GM18520 (cell line): ENCODE results near the gene RALGDS.
"Not testable (repeated sequence)": the region's sequence is repeated elsewhere in the genome, so short reads cannot be mapped to it uniquely, and the experiment has no call there.

Source experiments
- ATAC-seq: cut with Tn5 transposase; IDR thresholded peaks from one replicate; pipeline ENCODE4 v1.9.1; 2021; ENCODE audit not compliant: unreplicated experiment

Gene RALGDS

DNA sequence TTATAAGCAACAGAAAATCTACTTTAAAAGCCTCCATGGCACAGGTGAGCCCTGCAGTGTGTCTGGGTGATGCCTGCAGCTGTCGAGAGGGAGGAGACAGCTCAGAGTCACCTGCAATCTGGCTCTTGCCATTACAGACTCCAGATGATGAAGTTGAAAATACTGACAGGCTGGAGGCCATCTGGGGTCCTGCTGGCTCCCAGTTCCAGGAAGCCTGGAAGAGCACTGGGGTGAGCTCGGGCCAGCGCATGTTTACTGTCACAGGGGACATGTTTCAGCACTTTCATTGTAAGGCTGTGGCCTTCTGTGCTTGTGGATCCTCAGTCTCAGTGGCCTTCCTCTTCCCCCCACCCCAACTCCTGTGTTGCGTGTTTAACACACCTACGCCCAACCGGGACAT lies 30.9 kb downstream of the RALGDS start:
- no peak for ATAC-seq

- ATAC-seq = no peak
Observed at GRCh38 chr9:133089271-133089671, 31.8 kb downstream of the RALGDS start.

- ATAC-seq = no peak
Observed at GRCh38 chr9:133088756-133089155, 32.3 kb downstream of the RALGDS start.

DNA sequence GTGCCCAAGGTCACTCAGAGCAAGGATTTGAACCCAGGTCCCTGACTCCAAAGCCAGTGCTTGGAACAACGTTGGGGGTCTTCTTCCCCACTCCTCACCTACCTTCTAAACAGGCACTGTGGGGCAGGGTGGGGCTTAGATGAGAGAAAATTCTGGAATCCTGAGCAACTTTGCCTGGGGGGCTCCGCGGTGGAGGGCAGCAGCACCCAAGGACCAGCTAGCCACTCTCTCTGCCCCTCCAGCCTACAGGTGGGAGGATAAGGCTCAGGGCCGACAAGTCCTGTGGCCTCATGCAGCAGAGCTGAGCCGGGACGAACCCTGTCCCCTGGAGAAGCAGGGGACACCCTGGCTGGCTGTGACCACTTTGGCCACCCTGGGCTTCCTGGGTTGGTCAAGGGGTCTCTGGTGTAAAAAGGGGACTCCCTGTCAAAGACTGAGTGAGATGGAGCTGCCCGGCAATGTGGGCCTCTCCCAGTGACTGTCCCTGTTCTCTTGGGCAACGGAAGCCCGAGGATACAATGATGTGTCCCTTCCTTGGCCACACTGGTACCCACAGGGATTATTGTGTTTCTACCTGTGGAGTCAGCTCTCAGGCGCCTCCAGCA lies 32.8 kb downstream of the RALGDS start:
- ATAC-seq = no peak

DNA sequence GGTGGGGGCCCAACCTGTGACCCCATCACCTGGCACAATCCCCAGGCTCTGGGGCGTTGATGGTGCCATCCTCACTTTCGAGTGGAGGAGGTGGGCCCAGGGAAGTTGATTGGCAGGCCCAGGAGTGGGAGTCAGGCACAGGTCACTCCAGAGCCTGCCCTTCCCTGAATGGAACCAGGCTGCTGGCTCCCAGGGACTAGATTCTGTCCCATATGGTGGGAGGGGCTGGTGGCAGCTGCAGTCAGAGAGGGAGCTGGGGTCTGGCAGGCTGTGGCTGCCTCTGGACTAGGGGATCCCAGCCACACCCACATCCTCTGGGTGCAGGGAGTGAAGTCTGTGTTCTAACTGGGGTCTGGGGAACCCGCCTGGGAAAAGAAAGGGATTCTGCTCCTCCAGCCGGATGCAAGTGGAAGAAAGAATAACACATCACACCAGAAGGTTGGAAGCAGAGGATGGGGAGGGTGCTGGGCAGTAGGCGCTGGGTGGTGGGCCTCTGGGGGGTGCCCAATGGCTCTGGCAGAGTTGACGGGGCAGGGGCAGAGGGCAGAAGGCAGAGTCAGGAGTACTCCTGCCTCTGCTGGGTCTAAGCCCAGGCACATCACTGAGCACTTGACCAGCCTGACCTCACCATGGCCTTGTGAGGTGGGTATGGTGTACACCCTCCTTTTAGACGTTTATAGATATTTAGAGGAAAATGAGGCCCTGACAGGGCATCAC lies 33.5 kb downstream of the RALGDS start:
- no peak for ATAC-seq

DNA sequence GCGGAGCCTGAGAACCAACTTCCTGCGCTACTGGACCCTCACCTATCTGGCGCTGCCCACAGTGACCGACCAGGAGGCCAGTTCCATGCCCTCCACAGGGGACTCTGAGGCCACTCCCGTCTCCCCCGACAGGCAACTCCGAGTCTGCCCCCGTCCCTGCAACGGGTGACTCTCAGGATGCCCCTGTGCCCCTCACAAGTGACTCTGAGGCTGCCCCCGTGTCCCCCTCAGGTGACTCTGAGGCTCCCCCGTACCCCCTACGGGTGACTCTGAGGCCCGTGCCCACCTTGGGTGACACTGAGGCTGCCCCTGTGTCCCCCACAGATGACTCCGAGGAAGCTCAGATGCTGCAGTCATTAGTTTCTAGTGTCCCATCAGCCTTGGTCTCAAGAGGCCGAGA lies 34.1 kb downstream of the RALGDS start:
- ATAC-seq = no peak

DNA sequence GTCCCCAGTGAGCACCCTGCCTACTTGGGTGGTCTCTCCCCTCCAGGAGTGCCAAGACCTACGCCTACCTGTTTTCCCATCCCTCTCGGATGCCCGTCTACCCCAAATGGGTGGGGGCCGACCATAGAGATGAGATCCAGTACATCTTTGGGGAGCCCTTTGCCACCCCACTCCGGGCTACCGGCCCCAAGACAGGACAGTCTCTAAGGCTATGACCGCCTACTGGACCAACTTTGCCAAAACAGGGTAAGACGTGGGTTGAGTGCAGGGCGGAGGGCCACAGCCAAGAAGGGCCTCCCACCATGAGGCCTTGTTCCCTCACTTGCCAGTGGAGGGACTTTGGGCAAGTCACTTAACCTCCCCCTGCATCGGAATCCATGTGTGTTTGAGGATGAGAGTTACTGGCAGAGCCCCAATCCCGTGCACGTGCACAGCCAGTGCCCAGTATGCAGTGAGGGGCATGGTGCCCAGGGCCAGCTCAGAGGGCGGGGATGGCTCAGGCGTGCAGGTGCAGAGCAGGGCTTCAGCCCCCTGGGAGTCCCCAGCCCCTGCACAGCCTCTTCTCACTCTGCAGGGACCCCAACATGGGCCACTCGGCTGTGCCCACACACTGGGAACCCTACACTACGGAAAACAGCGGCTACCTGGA lies 34.7 kb downstream of the RALGDS start:
- not testable (repeated sequence) for ATAC-seq

- not testable (repeated sequence) for ATAC-seq
Observed at GRCh38 chr9:133083688-133084087, 37.4 kb downstream of the RALGDS start.

DNA sequence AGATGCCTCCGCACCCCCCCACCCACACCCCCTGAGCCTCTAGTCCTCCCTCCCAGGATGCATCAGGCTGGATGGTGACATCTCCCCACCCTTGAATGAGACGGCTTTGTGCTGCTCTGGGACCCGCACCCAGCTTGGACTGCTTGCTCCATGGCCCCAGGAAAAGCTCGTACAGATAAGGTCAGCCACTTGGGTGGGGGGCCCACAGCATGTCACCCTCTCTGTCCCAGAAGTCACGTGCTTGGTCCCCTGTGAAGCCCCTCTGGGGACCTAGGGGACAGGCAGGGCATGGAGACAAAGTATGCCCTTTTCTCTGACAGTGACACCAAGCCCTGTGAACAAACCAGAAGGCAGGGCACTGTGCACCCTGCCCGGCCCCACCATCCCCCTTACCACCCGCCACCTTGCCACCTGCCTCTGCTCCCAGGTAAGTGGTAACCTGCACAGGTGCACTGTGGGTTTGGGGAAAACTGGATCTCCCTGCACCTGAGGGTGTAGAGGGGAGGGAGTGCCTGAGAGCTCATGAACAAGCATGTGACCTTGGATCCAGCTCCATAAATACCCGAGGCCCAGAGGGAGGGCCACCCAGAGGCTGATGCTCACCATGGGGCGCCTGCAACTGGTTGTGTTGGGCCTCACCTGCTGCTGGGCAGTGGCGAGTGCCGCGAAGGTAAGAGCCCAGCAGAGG lies 38.9 kb downstream of the RALGDS start:
- not testable (repeated sequence) for ATAC-seq

- ATAC-seq = not testable (repeated sequence)
Observed at GRCh38 chr9:133080786-133081779, 40.0 kb downstream of the RALGDS start.

GRCh38 chr9:133080161-133080560 lies 40.9 kb downstream of the RALGDS start:
- ATAC-seq = no peak

GRCh38 chr9:133078486-133078885 lies 42.6 kb downstream of the RALGDS start:
- no peak for ATAC-seq

GRCh38 chr9:133076691-133077090 lies 44.3 kb downstream of the RALGDS start:
- no peak for ATAC-seq

- ATAC-seq = no peak
Observed at GRCh38 chr9:133075925-133076630, 45.0 kb downstream of the RALGDS start.

DNA sequence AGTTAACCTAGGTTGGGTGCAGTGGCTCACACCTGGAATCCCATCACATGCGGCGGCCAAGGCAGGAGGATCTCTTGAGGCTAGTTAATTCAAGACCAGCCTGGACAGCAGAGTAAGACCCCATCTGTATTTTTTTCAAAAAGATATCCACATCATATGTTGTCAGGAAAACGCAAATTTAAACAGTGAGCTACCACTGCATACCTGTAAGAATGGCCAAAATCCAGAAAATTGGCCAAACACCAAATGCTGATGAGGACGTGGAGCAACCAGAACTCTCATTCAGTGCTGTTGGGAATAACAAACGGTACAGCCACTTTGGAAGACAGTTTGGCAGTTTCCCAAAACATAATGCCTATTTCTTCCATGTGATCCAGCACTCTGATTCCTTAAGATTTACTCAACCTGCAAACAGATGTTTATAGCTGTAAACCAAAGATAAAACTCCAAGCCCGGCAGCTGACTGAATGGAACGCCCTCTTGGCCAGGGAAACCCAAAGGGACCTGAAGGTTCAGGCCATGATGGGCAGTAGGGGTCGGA lies 46.9 kb downstream of the RALGDS start:
- no peak for ATAC-seq

DNA sequence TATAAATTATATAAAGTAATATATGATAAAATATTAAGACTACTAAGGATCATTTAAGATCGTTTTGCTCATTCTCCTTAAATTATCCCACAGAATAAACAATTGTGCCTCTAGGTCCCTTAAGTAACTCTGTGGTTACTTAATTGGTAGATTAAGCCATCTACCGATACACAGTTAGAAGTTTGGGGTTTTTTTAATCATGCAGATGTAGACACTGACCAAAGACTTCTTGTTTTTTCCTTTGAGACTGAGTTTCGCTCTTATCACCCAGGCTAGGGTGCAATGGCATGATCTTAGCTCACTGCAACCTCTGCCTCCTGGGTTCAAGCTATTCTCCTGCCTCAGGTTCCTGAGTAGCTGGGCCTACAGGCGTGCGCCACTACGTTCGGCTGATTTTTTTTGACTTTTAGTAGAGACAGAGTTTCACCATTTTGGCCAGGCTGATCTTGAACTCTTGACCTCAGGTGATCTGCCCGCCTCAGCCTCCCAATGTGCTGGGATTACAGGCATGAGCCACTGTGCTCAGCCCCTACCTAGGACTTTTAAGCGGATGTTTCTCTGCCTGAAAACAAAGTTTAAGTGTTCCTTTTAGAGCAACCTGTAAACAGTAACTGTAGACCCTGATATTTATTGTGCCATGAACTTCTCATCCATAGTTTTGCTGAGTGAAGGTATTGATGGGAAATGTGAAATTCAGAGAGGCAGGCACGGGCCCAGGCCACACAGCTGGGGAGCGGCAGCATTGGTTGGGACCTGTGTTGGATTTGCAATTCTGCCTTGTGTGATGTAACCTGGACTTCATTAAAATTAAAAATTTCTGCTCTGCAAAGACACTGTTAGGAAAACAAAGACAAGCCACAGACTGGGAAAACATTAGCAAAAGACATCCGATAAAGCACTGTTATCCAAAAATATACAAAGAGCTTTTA lies 47.7 kb downstream of the RALGDS start:
- ATAC-seq = no peak

DNA sequence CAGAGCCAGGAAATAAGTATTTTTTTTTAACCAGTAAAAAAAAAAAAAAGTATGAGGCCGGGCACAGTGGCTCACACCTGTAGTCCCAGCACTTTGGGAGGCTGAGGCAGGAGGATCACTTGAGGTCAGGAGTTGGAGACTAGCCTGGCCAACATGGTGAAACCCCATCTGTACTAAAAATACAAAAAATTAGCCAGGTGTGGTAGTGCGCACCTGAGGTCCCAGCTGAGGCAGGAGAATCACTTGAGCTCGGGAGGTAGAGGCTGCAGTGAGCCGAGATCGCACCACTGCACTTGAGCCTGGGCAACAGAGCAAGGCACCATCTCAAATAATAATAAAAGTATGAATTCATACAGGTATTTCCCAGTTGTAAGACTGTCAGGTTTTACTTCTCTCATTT lies 48.8 kb downstream of the RALGDS start:
- ATAC-seq = not testable (repeated sequence)

DNA sequence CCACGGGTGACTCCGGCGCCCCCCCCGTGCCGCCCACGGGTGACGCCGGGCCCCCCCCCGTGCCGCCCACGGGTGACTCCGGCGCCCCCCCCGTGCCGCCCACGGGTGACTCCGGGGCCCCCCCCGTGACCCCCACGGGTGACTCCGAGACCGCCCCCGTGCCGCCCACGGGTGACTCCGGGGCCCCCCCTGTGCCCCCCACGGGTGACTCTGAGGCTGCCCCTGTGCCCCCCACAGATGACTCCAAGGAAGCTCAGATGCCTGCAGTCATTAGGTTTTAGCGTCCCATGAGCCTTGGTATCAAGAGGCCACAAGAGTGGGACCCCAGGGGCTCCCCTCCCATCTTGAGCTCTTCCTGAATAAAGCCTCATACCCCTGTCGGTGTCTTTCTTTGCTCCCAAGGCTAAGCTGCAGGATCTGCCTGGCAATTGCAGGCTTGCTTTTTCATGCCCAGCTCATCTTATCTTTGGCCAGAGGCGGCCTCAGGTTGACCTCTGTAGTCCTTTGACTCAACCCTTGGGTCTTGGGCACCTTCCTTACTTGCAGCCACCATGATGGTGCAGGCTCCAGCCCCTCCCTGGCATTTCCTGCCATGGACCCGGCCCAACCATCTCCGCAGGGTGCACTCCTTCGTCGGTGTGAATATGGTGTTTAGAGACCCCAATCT lies 49.4 kb downstream of the RALGDS start:
- no peak for ATAC-seq
